Osteocyte (in vitro differentiated cells): Measurements from ENCODE around the gene OR4E1. TPM values are rescaled to one million over a fixed set of nuclear protein-coding genes. Genes with fewer than 3 reads are reported as not detected.

ENCODE experiments used
- DNase-seq: peaks from one replicate; pipeline ENCODE4 v3.0.0; 2021; ENCODE audit warnings: mixed read lengths; ENCODE audit not compliant: unreplicated experiment; ENCODE audit errors: extremely low spot score
- H3K27ac Mint-ChIP-seq: one replicate; pipeline ENCODE4 v1.8.0; 2021; ENCODE audit warnings: mild to moderate bottlenecking, mixed read lengths; ENCODE audit not compliant: unreplicated experiment
- H3K27me3 Mint-ChIP-seq: one replicate; pipeline ENCODE4 v1.8.0; 2021; ENCODE audit warnings: mixed read lengths; ENCODE audit not compliant: unreplicated experiment
- H3K36me3 Mint-ChIP-seq: one replicate; pipeline ENCODE4 v1.8.0; 2021; ENCODE audit warnings: mixed read lengths; ENCODE audit not compliant: unreplicated experiment
- H3K4me1 Mint-ChIP-seq: one replicate; pipeline ENCODE4 v1.8.0; 2021; ENCODE audit warnings: mixed read lengths; ENCODE audit not compliant: unreplicated experiment
- H3K4me3 Mint-ChIP-seq: one replicate; pipeline ENCODE4 v1.8.0; 2021; ENCODE audit warnings: mild to moderate bottlenecking, moderate library complexity, mixed read lengths; ENCODE audit not compliant: unreplicated experiment
- H3K9me3 Mint-ChIP-seq: one replicate; pipeline ENCODE4 v1.8.0; 2021; ENCODE audit warnings: mixed read lengths; ENCODE audit not compliant: unreplicated experiment
- CTCF ChIP-seq: fragments of 200-600 bp; sonication (generic); IDR thresholded peaks from 2 replicates; pipeline ENCODE4 v1.5.0; 2021; ENCODE audit warnings: antibody characterized with exemption, mild to moderate bottlenecking, moderate library complexity
- total RNA-seq: library from RNA; stranded (reverse); gene quantifications from 2 replicates; pipeline ENCODE4 v1.2.1, GENCODE V29; 2021

Gene OR4E1
- total RNA-seq, 1 donor from 2014 or later = not detected

GRCh38 chr14:21653331-21653885 lies 20.2 kb downstream of the OR4E1 start, which contains the start of gene OR4E2:
Gene OR4E2 (plus strand): TSS chr14:21653835. CDS start chr14:21665083, 11,248 bp downstream.
- Mint-ChIP-seq H3K4me3 (no peak within 1 kb of the TSS), H3K4me1 (no peaks in the 10 kb centered on the region), H3K27ac (no peak within 1 kb of the TSS), H3K9me3 (no peaks in the 10 kb centered on the region), H3K36me3 (no peaks in the 10 kb centered on the region), H3K27me3 (peaks cover 15% of the 10 kb centered on the region)
- no peak for TF ChIP-seq CTCF
- no peak for DNase-seq

- Mint-ChIP-seq H3K27me3 (peaks cover 14% of the 10 kb centered on the region), H3K36me3 (no peaks in the 10 kb centered on the region), H3K4me3 (no peak overlapping the region), H3K9me3 (no peaks in the 10 kb centered on the region), H3K27ac (no peak overlapping the region), H3K4me1 (no peaks in the 10 kb centered on the region)
- TF ChIP-seq CTCF = no peak
- DNase-seq = no peak
These were observed 21.3 kb downstream of the OR4E1 start for GRCh38 chr14:21652209-21652808.

- Mint-ChIP-seq H3K27ac (no peak overlapping the region), H3K27me3 (peaks cover 17% of the 10 kb centered on the region), H3K4me3 (no peak overlapping the region), H3K36me3 (no peaks in the 10 kb centered on the region), H3K4me1 (no peaks in the 10 kb centered on the region), H3K9me3 (no peaks in the 10 kb centered on the region)
- TF ChIP-seq CTCF = no peak
- no peak for DNase-seq
These were observed 26.2 kb downstream of the OR4E1 start for GRCh38 chr14:21647380-21647779.

- TF ChIP-seq CTCF = no peak
- H3K4me1 Mint-ChIP-seq = no peaks in the 10 kb centered on the region
These were observed 30.2 kb downstream of the OR4E1 start for GRCh38 chr14:21643407-21643806.

GRCh38 chr14:21642683-21643082 lies 30.9 kb downstream of the OR4E1 start:
- H3K36me3 Mint-ChIP-seq = no peaks in the 10 kb centered on the region
- DNase-seq = no peak
- H3K4me3 Mint-ChIP-seq = no peak overlapping the region
- H3K27me3 Mint-ChIP-seq = peaks cover 14% of the 10 kb centered on the region
- no peaks in the 10 kb centered on the region for H3K9me3 Mint-ChIP-seq
- no peaks in the 10 kb centered on the region for H3K4me1 Mint-ChIP-seq
- H3K27ac Mint-ChIP-seq = no peak overlapping the region
- no peak for TF ChIP-seq CTCF

More at GRCh38 chr14:21643407-21643806, 30.2 kb downstream of the OR4E1 start:
- no peak for DNase-seq
- H3K36me3 Mint-ChIP-seq = no peaks in the 10 kb centered on the region
- peaks cover 15% of the 10 kb centered on the region for H3K27me3 Mint-ChIP-seq
- no peaks in the 10 kb centered on the region for H3K9me3 Mint-ChIP-seq
- no peak overlapping the region for H3K27ac Mint-ChIP-seq
- H3K4me3 Mint-ChIP-seq = no peak overlapping the region
